HEK293 (cell line): ENCODE measurements around the gene MUC5AC.

Experiments
- CTCF ChIA-PET: fragments of 350-600 bp; formaldehyde crosslinking; extraction: SDS; loops from one replicate; lab custom pipeline; 2021; ENCODE audit warnings: antibody characterized with exemption; lab: Yijun Ruan, JAX
- POLR2A ChIA-PET: fragments of 300-600 bp; formaldehyde crosslinking; extraction: SDS; loops from one replicate; lab custom pipeline; 2020; ENCODE audit warnings: antibody characterized with exemption, inconsistent platforms; lab: Yijun Ruan, JAX
- H3K27ac ChIP-seq: fragments of 200-500 bp; sonication (Bioruptor generic); 2 replicates; pipeline ENCODE4 v1.5.1; 2014; ENCODE audit warnings: low read depth, low read length, control low read depth, inconsistent platforms; ENCODE audit errors: extremely low read depth
- H3K36me3 ChIP-seq, 2 experiments: fragments of 200-500 bp in 1 of 2; sonication (Bioruptor generic) in 1 of 2; 1 replicate in 1 of 2; 2 replicates in 1 of 2; pipeline ENCODE4 v1.5.1; 2014 to 2017; ENCODE audit warnings: inconsistent platforms in 2 of 2, low read length in 2 of 2; ENCODE audit not compliant: control insufficient read depth in 2 of 2, insufficient read depth in 1 of 2
- H3K4me1 ChIP-seq: fragments of 200-500 bp; sonication (Bioruptor generic); 2 replicates; pipeline ENCODE4 v1.5.1; 2014; ENCODE audit warnings: mild to moderate bottlenecking, low read length, inconsistent platforms; ENCODE audit not compliant: control insufficient read depth, insufficient read depth
- H3K4me3 ChIP-seq: 2 replicates; pipeline ENCODE4 v1.5.1; 2011; ENCODE audit warnings: low read depth, mild to moderate bottlenecking, control low read depth, low read length, moderate library complexity
- H3K9me3 ChIP-seq: fragments of 200-500 bp; sonication (Bioruptor generic); 2 replicates; pipeline ENCODE4 v1.5.1; 2014; ENCODE audit warnings: low read depth, low read length, inconsistent platforms; ENCODE audit not compliant: control insufficient read depth, insufficient read depth
- GLI2 ChIP-seq: fragments of 450-650 bp; formaldehyde crosslinking; IDR thresholded peaks from 2 replicates; pipeline ENCODE4; 2017; ENCODE audit warnings: missing biosample characterization, missing genetic modification characterization, low read depth, borderline replicate concordance
- GLIS1 ChIP-seq: fragments of 450-650 bp; formaldehyde crosslinking; IDR thresholded peaks from 2 replicates; pipeline ENCODE4 v1.5.1; 2016; ENCODE audit warnings: missing biosample characterization, missing genetic modification characterization
- GLIS2 ChIP-seq: fragments of 450-650 bp; formaldehyde crosslinking; IDR thresholded peaks from 2 replicates; pipeline ENCODE4 v1.5.1; 2016; ENCODE audit warnings: missing biosample characterization, missing genetic modification characterization
- KLF1 ChIP-seq: fragments of 450-650 bp; formaldehyde crosslinking; IDR thresholded peaks from 2 replicates; pipeline ENCODE4 v1.5.1; 2016; ENCODE audit warnings: missing biosample characterization, missing genetic modification characterization
- KLF10 ChIP-seq: fragments of 450-650 bp; IDR thresholded peaks from 2 replicates; pipeline ENCODE4 v1.5.1; 2018; ENCODE audit warnings: missing biosample characterization, mild to moderate bottlenecking, missing genetic modification characterization
- REST ChIP-seq: fragments of 450-650 bp; formaldehyde crosslinking; IDR thresholded peaks from 2 replicates; pipeline ENCODE4 v1.5.1; 2016; ENCODE audit warnings: missing biosample characterization, missing genetic modification characterization
- ZBTB11 ChIP-seq: fragments of 450-650 bp; formaldehyde crosslinking; conservative IDR thresholded peaks from 2 replicates; pipeline ENCODE4 v1.5.1; 2016; ENCODE audit warnings: low read depth, missing biosample characterization, missing genetic modification characterization
- ZBTB26 ChIP-seq: fragments of 450-650 bp; formaldehyde crosslinking; optimal IDR thresholded peaks from 2 replicates; pipeline ENCODE3; 2016; ENCODE audit warnings: missing biosample characterization, mild to moderate bottlenecking, missing genetic modification characterization
- ZFP69B ChIP-seq: fragments of 450-650 bp; formaldehyde crosslinking; IDR thresholded peaks from 2 replicates; pipeline ENCODE4 v1.5.1; 2016; ENCODE audit warnings: missing biosample characterization, missing genetic modification characterization
- ZIC2 ChIP-seq: fragments of 450-650 bp; formaldehyde crosslinking; IDR thresholded peaks from 2 replicates; pipeline ENCODE4 v1.5.1; 2016; ENCODE audit warnings: missing biosample characterization, missing genetic modification characterization
- ZNF2 ChIP-seq: fragments of 450-650 bp; formaldehyde crosslinking; IDR thresholded peaks from 2 replicates; pipeline ENCODE4 v1.5.1; 2016; ENCODE audit warnings: missing biosample characterization, missing genetic modification characterization
- ZNF202 ChIP-seq: fragments of 450-650 bp; formaldehyde crosslinking; IDR thresholded peaks from 2 replicates; pipeline ENCODE4 v1.5.1; 2016; ENCODE audit warnings: missing biosample characterization, missing genetic modification characterization, borderline replicate concordance
- ZNF266 ChIP-seq: fragments of 450-650 bp; formaldehyde crosslinking; IDR thresholded peaks from 2 replicates; pipeline ENCODE4 v1.5.1; 2016; ENCODE audit warnings: missing biosample characterization, missing genetic modification characterization, low read depth
- ZNF473 ChIP-seq: fragments of 450-650 bp; formaldehyde crosslinking; IDR thresholded peaks from 2 replicates; pipeline ENCODE4 v1.5.1; 2017; ENCODE audit warnings: missing biosample characterization, missing genetic modification characterization
- ZNF514 ChIP-seq: fragments of 450-650 bp; formaldehyde crosslinking; IDR thresholded peaks from 2 replicates; pipeline ENCODE4 v1.5.1; 2016; ENCODE audit warnings: missing biosample characterization, missing genetic modification characterization
- ZNF621 ChIP-seq: fragments of 450-650 bp; formaldehyde crosslinking; IDR thresholded peaks from 2 replicates; pipeline ENCODE4 v1.5.1; 2017; ENCODE audit warnings: missing biosample characterization, missing genetic modification characterization
- ZNF626 ChIP-seq: fragments of 450-650 bp; sonication (Bioruptor Pico); formaldehyde crosslinking; IDR thresholded peaks from 2 replicates; pipeline ENCODE4 v1.5.1; 2018; ENCODE audit warnings: missing biosample characterization, missing genetic modification characterization, inconsistent platforms
- ZNF664 ChIP-seq: fragments of 450-650 bp; formaldehyde crosslinking; IDR thresholded peaks from 2 replicates; pipeline ENCODE4 v1.5.1; 2016; ENCODE audit warnings: missing biosample characterization, missing genetic modification characterization
- ZNF785 ChIP-seq: fragments of 450-650 bp; formaldehyde crosslinking; IDR thresholded peaks from 2 replicates; pipeline ENCODE4 v1.5.1; 2016; ENCODE audit warnings: missing biosample characterization, missing genetic modification characterization
- ZNF792 ChIP-seq: fragments of 450-650 bp; formaldehyde crosslinking; IDR thresholded peaks from 2 replicates; pipeline ENCODE4 v1.5.1; 2016; ENCODE audit warnings: missing biosample characterization, missing genetic modification characterization

Gene MUC5AC

GRCh38 chr11:1151366-1152315, 6.1 kb upstream of the MUC5AC start:
- Histone ChIP-seq H3K4me3 (no peak overlapping the region), H3K9me3 (no peaks in the 10 kb centered on the region), H3K36me3 (no peaks in the 10 kb centered on the region), H3K4me1 (no peaks in the 10 kb centered on the region), H3K27ac (no peak overlapping the region)
- TF ChIP-seq ZNF785 (tag by site-specific recombination) (no peak), REST (tag by site-specific recombination) (no peak), ZIC2 (peak; percentile 70), ZBTB26 (tag by site-specific recombination) (no peak), ZNF514 (tag by site-specific recombination) (no peak), GLIS1 (tag by site-specific recombination) (peak; percentile 57), ZBTB11 (tag by site-specific recombination) (no peak), ZNF621 (no peak), GLIS2 (tag by site-specific recombination) (0 out of 2 replicates have a peak, but pooled peaks have one; percentile 10)
- POLR2A ChIA-PET = no interaction called here
- CTCF ChIA-PET = interaction anchor here (0.6 kb wide), 1 partner anchor 101 kb away, joined by 3 read pairs; no protein-coding TSS in a partner anchor

- no peak overlapping the region for H3K4me3 ChIP-seq
- CTCF ChIA-PET = interaction anchor here (0.7 kb wide), 1 partner anchor 232 kb away, joined by 5 read pairs; no protein-coding TSS in a partner anchor
- no peak overlapping the region for H3K27ac ChIP-seq
- TF ChIP-seq ZNF473 (tag by site-specific recombination) (no peak), ZNF664 (tag by site-specific recombination) (no peak), ZNF626 (tag by site-specific recombination) (no peak), ZFP69B (tag by site-specific recombination) (no peak), KLF1 (tag by site-specific recombination) (no peak), ZNF792 (tag by site-specific recombination) (no peak), ZNF202 (tag by site-specific recombination) (no peak), GLI2 (tag by site-specific recombination) (no peak), KLF10 (tag by site-specific recombination) (no peak), ZNF266 (tag by site-specific recombination) (no peak), ZNF2 (tag by site-specific recombination) (no peak)
- no peaks in the 10 kb centered on the region for H3K4me1 ChIP-seq
- POLR2A ChIA-PET = no interaction called here
- H3K36me3 ChIP-seq = no peaks in the 10 kb centered on the region
- no peaks in the 10 kb centered on the region for H3K9me3 ChIP-seq
These were observed 5.2 kb upstream of the MUC5AC start for GRCh38 chr11:1152316-1153104.
